ENCODE data around the gene TECPR1. TPM values are rescaled to one million over a fixed set of nuclear protein-coding genes. Genes with fewer than 3 reads are reported as not detected.

The TECPR1 gene
- total RNA-seq, 1 experiment from 2014 or later, result 26.4 TPM

DNA sequence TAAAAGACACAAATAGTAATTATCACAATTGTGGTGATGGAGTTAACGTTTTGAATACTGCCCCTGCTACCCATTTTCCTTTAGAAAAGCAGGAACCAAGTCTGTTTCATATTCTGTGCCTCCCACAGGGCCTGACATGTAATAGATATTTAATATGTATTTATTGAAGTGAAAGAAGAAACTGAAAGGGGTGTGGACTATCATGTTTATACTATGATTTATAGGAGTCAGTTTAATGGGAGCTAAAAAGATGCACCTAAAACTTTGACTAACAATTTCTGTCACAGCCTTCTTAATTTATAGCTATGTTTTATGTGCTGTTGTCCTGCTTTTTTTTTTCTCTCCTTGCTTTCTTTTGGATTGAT lies 64.9 kb downstream of the TECPR1 start:
- Histone ChIP-seq H3K4me1 (no peaks in the 10 kb centered on the region), H3K4me3 (ENCODE audit: low read depth, low read length) (no peak overlapping the region), H3K9me3 (no peaks in the 10 kb centered on the region), H3K27me3 (replicated peaks; ENCODE audit: control insufficient read depth, insufficient read depth, low read length) (no peaks in the 10 kb centered on the region), H3K36me3 (ENCODE audit: control insufficient read depth, insufficient read depth, low read length) (no peaks in the 10 kb centered on the region)
- no peaks in the 10 kb centered on the region for H3K4me1 Mint-ChIP-seq (ENCODE audit: low read depth, unreplicated experiment)
- no peak overlapping the region for H3K27ac Mint-ChIP-seq (ENCODE audit: unreplicated experiment)
- H3K9me3 Mint-ChIP-seq (ENCODE audit: unreplicated experiment), result no peaks in the 10 kb centered on the region
- no peaks in the 10 kb centered on the region for H3K27me3 Mint-ChIP-seq (ENCODE audit: insufficient read depth, unreplicated experiment)
- ChIA-PET CTCF (no interaction called here), POLR2A (no interaction called here)
- intact Hi-C loops (cut with micrococcal nuclease; ENCODE audit: unreplicated experiment), result no loop called here
- H3K36me3 Mint-ChIP-seq (ENCODE audit: insufficient read depth, unreplicated experiment), result peaks cover 39% of the 10 kb centered on the region
- BruUV-seq (replicated peaks), result no TSS peak
- DNase-seq, result no peak
- H3K4me3 Mint-ChIP-seq (ENCODE audit: unreplicated experiment), result no peak overlapping the region
- TF ChIP-seq CTCF (IDR thresholded peaks at IDR 0.05; ENCODE audit: insufficient read depth in 1 of 2, low read depth in 1 of 2, low read length in 1 of 2, severe bottlenecking in 1 of 2, unreplicated experiment in 1 of 2), result no peak

GRCh38 chr7:98186452-98187137 lies 65.4 kb downstream of the TECPR1 start:
- no peak overlapping the region for H3K27ac Mint-ChIP-seq (ENCODE audit: unreplicated experiment)
- POLR2A ChIA-PET, result no interaction called here
- no peaks in the 10 kb centered on the region for H3K27me3 ChIP-seq (replicated peaks; ENCODE audit: control insufficient read depth, insufficient read depth, low read length)
- no peak for DNase-seq
- CTCF ChIA-PET, result no interaction called here
- no peaks in the 10 kb centered on the region for H3K9me3 ChIP-seq
- no peaks in the 10 kb centered on the region for H3K36me3 ChIP-seq (ENCODE audit: control insufficient read depth, insufficient read depth, low read length)
- H3K27me3 Mint-ChIP-seq (ENCODE audit: insufficient read depth, unreplicated experiment), result no peaks in the 10 kb centered on the region
- no peak overlapping the region for H3K4me3 ChIP-seq (ENCODE audit: low read depth, low read length)
- no peak for TF ChIP-seq CTCF (IDR thresholded peaks at IDR 0.05; ENCODE audit: insufficient read depth in 1 of 2, low read depth in 1 of 2, low read length in 1 of 2, severe bottlenecking in 1 of 2, unreplicated experiment in 1 of 2)
- H3K9me3 Mint-ChIP-seq (ENCODE audit: unreplicated experiment), result no peaks in the 10 kb centered on the region
- H3K4me1 ChIP-seq, result no peaks in the 10 kb centered on the region
- peaks cover 38% of the 10 kb centered on the region for H3K36me3 Mint-ChIP-seq (ENCODE audit: insufficient read depth, unreplicated experiment)
- intact Hi-C loops (cut with micrococcal nuclease; ENCODE audit: unreplicated experiment), result no loop called here
- no TSS peak for BruUV-seq (replicated peaks)
- no peak overlapping the region for H3K4me3 Mint-ChIP-seq (ENCODE audit: unreplicated experiment)
- no peaks in the 10 kb centered on the region for H3K4me1 Mint-ChIP-seq (ENCODE audit: low read depth, unreplicated experiment)

DNA sequence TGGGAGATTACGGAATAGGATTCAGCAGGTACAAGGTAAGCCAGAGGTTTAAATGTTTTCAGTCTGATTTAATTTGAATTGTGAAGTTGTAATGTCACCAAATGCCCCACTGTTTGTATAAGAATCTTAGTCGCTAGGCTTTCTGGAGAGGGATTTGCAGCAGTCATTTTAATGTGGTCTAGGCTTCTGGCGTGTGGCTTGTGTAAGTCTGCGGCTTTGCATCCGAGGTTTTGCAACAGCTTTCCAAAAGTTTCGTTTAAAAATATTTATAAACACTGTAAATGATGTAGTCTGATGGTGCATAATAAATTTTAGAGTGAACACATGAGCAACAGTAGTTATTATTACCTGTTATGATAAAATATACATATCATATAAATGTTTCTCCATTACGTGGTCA lies 66.9 kb downstream of the TECPR1 start:
- BruUV-seq (replicated peaks), result no TSS peak
- POLR2A ChIA-PET, result interaction anchor here (0.7 kb wide), 1 partner anchor 23 kb away, joined by 3 read pairs; no protein-coding TSS in a partner anchor
- Mint-ChIP-seq H3K4me1 (ENCODE audit: low read depth, unreplicated experiment) (no peaks in the 10 kb centered on the region), H3K27me3 (ENCODE audit: insufficient read depth, unreplicated experiment) (no peaks in the 10 kb centered on the region), H3K4me3 (ENCODE audit: unreplicated experiment) (no peak overlapping the region), H3K27ac (ENCODE audit: unreplicated experiment) (no peak overlapping the region), H3K36me3 (ENCODE audit: insufficient read depth, unreplicated experiment) (peaks cover 29% of the 10 kb centered on the region), H3K9me3 (ENCODE audit: unreplicated experiment) (no peaks in the 10 kb centered on the region)
- TF ChIP-seq CTCF (IDR thresholded peaks at IDR 0.05; ENCODE audit: insufficient read depth in 1 of 2, low read depth in 1 of 2, low read length in 1 of 2, severe bottlenecking in 1 of 2, unreplicated experiment in 1 of 2), result no peak
- intact Hi-C loops (cut with micrococcal nuclease; ENCODE audit: unreplicated experiment), result no loop called here
- H3K27me3 ChIP-seq (replicated peaks; ENCODE audit: control insufficient read depth, insufficient read depth, low read length), result no peaks in the 10 kb centered on the region
- H3K4me3 ChIP-seq (ENCODE audit: low read depth, low read length), result no peak overlapping the region
- CTCF ChIA-PET, result no interaction called here
- no peaks in the 10 kb centered on the region for H3K9me3 ChIP-seq
- no peaks in the 10 kb centered on the region for H3K36me3 ChIP-seq (ENCODE audit: control insufficient read depth, insufficient read depth, low read length)
- no peak for DNase-seq
- H3K4me1 ChIP-seq, result no peaks in the 10 kb centered on the region
